HG03064 (cell line): ENCODE results near the gene MLH3.

Experiments
- ATAC-seq: cut with Tn5 transposase; IDR thresholded peaks from one replicate; pipeline ENCODE4 v1.9.1; 2021; ENCODE audit warnings: low read depth; ENCODE audit not compliant: unreplicated experiment

Gene MLH3

GRCh38 chr14:74988993-74989392 is 62.3 kb downstream of the MLH3 start:
- no peak for ATAC-seq

- no peak for ATAC-seq
Observed at GRCh38 chr14:74988131-74988530, 63.1 kb downstream of the MLH3 start.

GRCh38 chr14:74985806-74986205 is 65.5 kb downstream of the MLH3 start:
- no peak for ATAC-seq

- no peak for ATAC-seq
Observed at GRCh38 chr14:74985028-74985310, 66.3 kb downstream of the MLH3 start.

GRCh38 chr14:74984236-74985027 is 66.8 kb downstream of the MLH3 start:
- no peak for ATAC-seq

GRCh38 chr14:74983343-74983742 is 67.9 kb downstream of the MLH3 start:
- no peak for ATAC-seq

- no peak for ATAC-seq
Observed at GRCh38 chr14:74982661-74983060, 68.6 kb downstream of the MLH3 start.

- ATAC-seq = no peak
Observed at GRCh38 chr14:74981833-74982232, 69.4 kb downstream of the MLH3 start.

- ATAC-seq = no peak
Observed at GRCh38 chr14:74981462-74981782, 69.8 kb downstream of the MLH3 start.

GRCh38 chr14:74980731-74981461 is 70.4 kb downstream of the MLH3 start:
- no peak for ATAC-seq

- no peak for ATAC-seq
Observed at GRCh38 chr14:74980398-74980730, 70.9 kb downstream of the MLH3 start.

GRCh38 chr14:74979442-74980397 is 71.5 kb downstream of the MLH3 start:
- no peak for ATAC-seq

- no peak for ATAC-seq
Observed at GRCh38 chr14:74979029-74979428, 72.2 kb downstream of the MLH3 start.

- ATAC-seq = no peak
Observed at GRCh38 chr14:74978416-74978947, 72.8 kb downstream of the MLH3 start.

- ATAC-seq = no peak
Observed at GRCh38 chr14:74977901-74978385, 73.3 kb downstream of the MLH3 start.

GRCh38 chr14:74977164-74977900 is 73.9 kb downstream of the MLH3 start:
- ATAC-seq = no peak

GRCh38 chr14:74976264-74977113 is 74.8 kb downstream of the MLH3 start:
- no peak for ATAC-seq

GRCh38 chr14:74975059-74975810 is 76.0 kb downstream of the MLH3 start:
- ATAC-seq = no peak
